ENCODE results near the gene DNAI2.
"Not testable (repeated sequence)": the region's sequence is repeated elsewhere in the genome, so short reads cannot be mapped to it uniquely, and the experiment has no call there.

DNAI2 gene

GRCh38 chr17:74276541-74277009 lies 2.5 kb downstream of the DNAI2 start:
- DNase-seq = no peak

- no peak for DNase-seq
Measured at GRCh38 chr17:74277935-74278334, 3.9 kb downstream of the DNAI2 start.

DNA sequence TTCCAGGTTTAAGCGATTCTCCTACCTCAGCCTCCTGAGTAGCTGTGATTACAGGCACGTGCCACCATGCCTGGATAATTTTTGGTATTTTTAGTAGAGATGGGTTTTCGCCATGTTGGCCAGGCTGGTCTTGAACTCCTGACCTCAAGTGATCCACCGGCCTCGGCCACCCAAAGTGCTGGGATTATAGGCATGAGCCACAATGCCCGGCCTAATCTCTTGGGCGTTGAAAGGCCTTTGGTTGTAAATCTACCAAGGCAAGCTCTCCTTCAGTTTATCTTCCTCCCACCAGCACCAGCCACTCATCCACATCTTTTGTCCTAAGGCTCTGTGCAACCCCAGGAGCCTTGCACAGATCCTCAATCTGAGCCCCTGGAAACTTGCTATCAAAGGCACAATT lies 5.6 kb downstream of the DNAI2 start:
- DNase-seq = not testable (repeated sequence)

DNA sequence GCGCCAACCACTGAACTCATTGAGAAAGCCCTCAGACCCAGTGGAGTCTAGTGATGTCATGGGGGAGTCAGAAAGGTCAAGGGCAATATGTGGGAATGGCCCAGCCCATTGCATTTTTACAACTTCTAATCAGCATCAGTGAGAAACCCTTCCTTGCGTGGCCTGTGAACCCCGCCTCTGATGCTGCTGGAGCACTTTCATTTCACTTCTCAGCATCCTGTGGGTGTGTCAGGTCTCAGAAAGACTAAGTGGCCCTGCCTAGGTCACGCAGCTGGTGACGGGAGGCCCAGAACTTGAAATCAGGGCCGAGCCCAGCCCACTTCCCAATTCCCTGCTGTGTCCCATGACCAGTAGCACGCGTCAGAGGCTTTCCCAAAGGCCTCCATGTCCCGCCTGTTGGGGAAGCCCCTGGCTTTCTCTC lies 6.1 kb downstream of the DNAI2 start:
- peak; percentile 81 to 89 for DNase-seq

DNA sequence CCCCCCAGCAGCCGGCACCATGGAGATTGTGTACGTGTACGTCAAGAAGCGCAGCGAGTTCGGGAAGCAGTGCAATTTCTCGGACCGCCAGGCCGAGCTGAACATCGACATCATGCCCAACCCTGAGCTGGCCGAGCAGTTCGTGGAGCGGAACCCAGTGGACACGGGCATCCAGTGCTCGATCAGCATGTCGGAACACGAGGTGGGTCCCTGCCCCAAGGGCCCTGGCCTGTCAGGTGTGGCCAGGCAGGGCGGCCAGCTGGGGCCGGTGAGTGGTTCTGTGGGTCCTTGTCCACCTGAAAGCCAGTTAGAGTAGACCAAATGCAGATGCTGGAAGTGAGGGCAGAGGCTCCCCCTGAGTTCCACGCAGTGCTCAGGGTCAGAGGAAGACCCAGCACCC lies 7.8 kb downstream of the DNAI2 start:
- DNase-seq = no peak

GRCh38 chr17:74282274-74282586 lies 8.2 kb downstream of the DNAI2 start:
- DNase-seq = not testable (repeated sequence)

- DNase-seq = peak; percentile 44 to 78
Measured at GRCh38 chr17:74282587-74283370, 8.7 kb downstream of the DNAI2 start.

DNA sequence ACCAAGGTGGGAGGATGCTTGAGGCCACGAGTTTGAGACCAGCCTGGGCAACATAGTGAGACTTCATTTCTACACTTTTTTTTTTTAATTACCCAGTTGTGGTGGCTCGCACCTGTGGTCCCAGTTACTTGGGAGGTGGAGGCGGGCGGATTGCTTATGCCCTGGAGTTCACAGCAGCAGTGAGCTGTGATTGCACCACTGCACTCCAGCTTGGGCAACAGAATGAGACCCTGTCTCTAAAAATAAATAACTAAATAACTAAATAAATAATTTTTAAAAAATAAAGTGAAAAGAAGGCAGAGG lies 9.3 kb downstream of the DNAI2 start:
- DNase-seq = no peak

DNA sequence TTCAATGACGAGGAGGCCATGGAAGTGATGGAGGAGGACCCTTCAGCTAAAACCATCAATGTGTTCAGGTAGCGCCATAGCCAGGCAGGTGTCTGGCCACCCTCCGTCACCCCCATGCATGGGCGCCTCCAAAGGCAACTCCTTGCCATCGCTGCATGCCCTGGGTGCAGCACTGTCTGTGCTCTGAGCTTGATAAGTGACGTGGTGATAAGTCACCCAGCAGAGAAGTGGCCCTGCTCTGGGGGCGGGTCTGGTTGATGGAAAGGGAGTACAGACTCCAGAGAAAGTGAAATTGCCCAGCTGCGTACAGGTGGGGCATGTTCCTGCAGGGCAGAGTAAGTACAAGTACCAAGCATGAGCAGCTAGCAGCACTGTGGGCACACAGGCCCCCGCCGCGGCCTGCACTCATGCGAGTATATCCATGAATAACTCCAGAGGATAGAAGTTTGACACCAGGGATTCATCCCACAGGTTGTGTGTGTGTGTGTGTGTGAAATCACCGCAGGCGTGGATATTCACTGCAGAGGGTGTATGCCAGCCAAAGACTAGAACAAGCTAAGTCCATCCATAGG lies 13.1 kb downstream of the DNAI2 start:
- DNase-seq = no peak

DNA sequence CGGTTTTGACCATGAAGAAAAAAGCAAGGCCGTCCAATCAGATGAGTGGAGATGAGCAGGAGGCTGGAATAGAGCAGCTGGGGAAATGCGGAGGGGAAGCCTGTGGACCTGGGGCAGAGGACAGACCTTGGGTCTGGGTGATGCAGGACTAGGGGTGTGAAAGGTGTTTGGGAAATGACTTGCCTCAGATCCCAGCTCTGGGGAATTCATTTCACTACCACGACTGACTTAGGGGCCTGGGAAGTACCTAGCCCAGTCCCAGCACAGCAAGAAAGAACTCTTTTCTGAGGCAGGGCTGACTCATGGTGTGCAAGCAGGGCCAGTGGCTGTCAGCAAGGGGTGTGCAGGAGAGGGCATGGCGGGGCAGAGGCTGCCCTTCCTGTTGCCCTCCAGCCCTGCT lies 14.8 kb downstream of the DNAI2 start:
- DNase-seq = no peak

- no peak for DNase-seq
Measured at GRCh38 chr17:74289688-74290087, 15.7 kb downstream of the DNAI2 start.

GRCh38 chr17:74290340-74290739 lies 16.3 kb downstream of the DNAI2 start:
- DNase-seq = no peak

DNA sequence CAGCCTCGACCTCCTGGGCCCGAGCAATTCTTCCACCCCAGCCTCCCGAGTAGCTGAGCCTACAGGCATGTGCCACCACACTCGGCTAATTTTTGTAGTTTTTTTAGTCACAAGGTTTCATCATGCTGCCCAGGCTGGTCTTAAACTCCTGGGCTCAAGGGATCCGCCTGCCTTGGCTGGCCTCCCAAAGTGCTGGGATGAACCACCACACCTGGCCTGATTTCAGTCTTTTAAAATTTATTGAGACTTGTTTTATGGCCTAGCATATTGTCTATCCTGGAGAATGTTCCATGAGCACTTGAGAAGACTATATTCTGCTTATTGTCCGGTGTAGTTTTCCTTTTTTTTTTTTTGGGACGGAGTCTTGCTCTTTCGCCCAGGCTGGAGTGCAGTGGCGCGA lies 18.5 kb downstream of the DNAI2 start:
- DNase-seq = no peak

DNA sequence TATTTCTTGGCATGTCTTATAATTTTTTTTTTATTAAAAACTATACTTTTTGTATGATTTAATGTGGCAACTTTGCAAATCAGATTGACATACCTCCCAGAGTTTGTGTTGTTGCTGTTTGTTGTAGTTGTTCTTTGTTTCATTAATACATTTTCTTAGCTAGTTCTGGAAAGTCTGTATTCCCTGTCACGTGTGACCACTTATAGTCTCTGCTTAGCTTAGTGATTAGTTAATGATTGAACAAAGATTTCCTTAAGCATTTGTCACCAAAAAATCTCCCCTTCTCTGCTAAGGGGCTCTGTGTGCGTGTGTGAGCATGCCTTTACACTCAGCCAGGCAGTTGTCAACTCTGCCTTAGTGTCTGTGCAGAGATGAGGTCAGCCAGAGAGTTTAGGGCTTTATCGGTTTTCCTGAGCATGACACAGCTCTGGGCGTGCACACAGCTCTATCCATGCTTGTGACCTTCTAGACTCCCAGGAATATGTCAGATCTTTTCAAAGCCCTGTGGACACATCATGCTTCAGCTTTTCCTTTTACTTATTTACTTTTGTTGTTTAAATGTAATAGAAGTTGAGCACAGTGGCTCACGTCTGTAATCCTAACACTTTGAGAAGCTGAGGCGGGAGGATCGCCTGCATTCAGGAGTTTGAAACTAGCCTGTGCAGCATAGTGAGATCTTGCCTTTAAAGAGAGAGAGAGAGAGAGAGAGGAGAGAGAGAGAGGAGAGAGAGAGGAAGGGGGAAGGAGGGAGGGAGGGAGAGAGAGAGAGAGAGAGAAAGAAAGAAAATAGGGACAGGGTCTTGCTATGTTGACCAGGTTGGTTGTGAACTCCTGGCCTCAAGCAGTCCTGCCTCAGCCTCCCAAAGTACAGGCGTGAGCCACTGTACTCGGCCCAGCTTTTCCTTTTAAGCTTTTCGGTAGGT lies 21.9 kb downstream of the DNAI2 start:
- no peak for DNase-seq

DNA sequence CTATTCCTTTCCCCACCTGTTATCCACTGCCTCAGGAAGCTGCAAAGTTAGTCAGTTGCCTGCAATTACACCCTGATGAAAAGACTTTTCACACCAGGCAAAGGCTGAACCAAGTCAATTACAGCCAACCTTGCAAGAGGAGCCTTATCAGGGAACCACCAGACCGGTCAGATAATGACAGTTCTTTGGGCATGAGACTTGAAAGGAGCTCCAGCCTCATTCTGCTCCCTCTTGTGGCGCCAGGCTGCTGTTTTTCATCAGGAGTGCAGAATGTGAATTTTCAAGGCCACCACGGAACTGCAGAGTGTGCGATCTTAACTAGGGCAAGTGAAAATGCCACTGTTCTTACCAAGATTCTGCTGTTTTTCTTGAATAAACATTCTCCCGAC lies 22.5 kb downstream of the DNAI2 start:
- peak; percentile 39 to 65 for DNase-seq

DNA sequence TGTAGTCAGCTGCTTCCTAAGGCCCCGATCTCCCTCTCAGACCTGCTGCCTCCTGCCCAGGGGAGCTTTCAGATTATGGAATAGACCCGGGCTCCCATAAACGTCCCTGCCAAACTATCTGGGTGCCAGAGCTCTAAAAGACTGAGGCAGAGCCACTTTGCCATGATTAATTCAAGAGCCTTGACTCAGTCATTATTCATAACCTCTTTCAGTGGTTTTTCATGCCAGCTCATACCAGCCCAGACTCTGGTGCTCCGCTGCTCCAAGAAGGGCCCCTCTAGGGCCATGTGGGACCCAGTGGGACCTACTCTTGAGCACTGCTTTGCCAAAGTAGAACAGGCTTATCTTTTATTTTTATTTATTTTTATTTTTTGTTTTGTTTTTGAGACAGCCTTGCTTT lies 23.9 kb downstream of the DNAI2 start:
- no peak for DNase-seq

- DNase-seq = no peak
Measured at GRCh38 chr17:74298778-74299177, 24.7 kb downstream of the DNAI2 start.

- no peak for DNase-seq
Measured at GRCh38 chr17:74299226-74300009, 25.4 kb downstream of the DNAI2 start.

DNA sequence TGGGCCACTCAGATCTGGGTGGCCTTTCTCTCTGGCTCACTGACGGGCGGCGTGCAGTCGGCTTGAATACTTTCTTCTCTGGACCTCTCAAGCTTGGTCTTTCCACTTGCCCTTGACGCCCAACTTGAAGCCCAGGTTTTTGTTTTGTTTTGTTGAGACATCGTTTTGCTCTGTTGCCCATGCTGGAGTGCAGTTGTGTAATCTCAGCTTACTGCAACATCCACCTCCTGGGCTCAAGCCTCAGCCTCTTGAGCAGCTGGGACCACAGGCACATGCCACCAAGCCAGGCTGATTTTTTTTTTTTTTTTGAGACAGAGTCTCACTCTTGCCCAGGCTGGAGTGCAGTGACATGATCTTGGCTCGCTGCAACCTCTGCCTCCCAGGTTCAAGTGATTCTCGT lies 29.3 kb downstream of the DNAI2 start:
- DNase-seq = no peak

DNA sequence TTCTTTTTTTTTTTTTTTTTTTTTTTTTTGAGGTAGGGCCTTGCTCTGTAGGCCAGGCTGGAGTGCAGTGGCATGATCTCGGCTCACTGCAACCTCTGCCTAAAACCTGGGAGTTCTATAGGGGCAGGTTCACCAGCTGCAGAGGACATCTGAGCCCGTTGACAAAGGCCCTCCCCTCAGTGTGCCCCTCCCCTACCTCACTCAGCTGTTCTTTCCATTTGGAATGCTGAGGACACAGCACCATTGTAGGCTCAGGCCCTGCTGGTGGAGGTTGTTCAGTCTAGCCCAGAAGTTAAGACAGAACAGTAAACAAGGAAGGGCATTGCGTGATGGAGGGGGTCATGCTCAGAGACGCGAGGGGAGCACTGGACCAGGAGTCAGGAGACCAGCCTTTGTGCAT lies 30.1 kb downstream of the DNAI2 start:
- DNase-seq = no peak

DNA sequence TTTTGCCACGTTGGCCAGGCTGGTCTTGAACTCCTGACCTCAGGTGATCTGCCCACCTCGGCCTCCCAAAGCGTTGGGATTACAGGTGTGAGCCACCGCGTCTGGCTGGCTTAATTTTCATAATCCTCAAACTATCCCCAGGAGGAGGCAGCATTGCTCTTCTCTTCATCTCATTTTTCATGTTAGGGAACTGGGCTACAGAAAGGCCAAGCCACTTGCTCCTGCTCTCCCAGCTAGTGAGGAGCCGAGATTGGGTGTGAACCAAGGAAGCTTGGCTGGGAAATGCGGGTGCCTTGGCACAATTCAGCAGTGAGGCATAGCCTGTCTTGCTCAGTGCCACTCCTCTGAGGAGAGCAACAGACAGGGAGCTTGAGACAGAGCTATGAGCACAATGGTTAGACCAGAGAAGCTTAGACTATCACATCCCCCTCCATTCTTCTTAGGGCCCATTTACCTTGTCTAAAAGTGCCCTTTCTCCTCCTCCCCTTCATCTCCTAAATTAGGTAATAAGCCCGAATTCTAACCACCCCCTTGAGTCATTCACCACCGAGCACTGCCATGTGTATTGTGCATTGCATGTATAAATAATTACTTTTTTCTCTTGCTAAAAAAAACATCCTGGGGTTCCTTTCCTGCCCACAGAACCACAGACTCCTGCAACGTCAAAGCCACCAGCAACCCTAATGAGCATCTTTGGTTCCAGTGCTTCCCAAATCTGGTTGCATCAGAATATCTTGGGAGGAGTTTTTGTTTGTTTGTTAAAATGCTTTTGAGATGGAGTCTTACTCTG lies 32.0 kb downstream of the DNAI2 start:
- DNase-seq = no peak

All from CD4-positive, alpha-beta T cell treated with Interferon alpha-2 for 1 hour (primary cell).